IPS-NIHi7 (cell line): Measurements from ENCODE around the gene CHST3.

Experiments used
- DNase-seq: peaks from one replicate; pipeline ENCODE4 v3.0.0; 2012; ENCODE audit warnings: mixed read lengths; ENCODE audit errors: extremely low spot score

Gene CHST3

GRCh38 chr10:71989661-71990454 is 25.7 kb downstream of the CHST3 start:
- DNase-seq, result no peak

DNA sequence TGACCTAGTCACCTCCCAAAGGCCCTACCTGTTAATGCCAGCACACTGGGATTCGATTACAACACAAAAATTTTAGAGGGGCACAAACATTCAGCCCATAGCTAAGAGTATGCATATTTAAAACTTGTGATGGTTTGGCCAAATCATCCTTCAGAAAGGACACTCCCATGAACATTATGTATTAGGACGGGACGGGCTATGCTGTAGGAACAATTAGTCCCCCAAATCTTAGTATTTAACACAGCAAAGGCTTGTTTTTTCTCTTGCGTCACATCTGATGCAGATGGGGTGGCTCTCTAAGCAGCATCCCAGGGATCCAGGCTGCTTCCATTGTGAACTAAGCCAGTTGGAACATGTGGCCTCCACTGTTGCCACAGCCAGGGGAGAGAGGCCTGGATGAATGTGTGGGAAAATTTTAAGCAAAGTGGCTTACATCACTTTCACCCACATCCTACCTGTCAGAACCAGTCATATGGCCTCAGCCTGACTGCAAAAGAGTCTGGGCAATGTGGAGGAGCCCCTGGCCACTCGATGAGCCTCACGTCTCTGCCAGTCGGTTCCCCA is 26.6 kb downstream of the CHST3 start:
- DNase-seq, result no peak

- DNase-seq, result no peak
These were observed 31.3 kb downstream of the CHST3 start for GRCh38 chr10:71995449-71995848.

- DNase-seq, result no peak
These were observed 31.8 kb downstream of the CHST3 start for GRCh38 chr10:71995887-71996575.

GRCh38 chr10:71996592-71997371 is 32.6 kb downstream of the CHST3 start:
- no peak for DNase-seq

DNA sequence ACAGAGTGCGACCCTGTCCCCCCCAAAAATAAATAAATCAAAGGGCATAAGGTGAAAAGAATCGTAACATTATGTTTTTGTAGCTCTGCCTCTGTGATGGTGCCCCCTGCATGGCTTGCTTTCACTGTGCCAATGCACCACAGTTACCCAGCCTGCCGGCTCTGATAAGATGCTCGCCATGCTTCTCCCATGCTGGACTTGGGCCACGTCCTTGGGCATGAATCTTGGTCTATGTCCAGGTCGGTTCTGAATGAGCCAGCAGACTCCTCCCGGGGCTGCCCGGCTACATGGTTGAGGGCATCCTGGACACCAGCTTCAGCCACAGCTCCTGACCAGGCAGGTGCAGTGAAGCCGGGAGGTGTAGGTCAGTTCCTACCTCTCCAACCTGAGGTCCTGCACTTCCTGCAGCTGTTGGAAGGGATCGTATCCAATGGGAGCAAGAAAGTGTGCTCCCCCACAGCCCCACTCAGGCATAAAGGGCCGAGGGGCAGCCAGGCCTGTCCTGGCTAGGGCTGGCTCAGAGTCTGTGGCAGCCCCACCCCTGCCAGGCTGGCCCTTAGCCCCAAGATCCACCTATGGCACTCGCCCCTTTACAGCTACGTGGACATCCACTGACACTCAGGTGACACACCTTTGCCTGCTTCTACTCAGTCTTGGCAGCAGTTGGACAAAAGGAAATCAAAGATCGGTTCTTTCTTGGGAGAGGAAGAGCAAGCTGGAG is 34.1 kb downstream of the CHST3 start:
- DNase-seq, result no peak

DNA sequence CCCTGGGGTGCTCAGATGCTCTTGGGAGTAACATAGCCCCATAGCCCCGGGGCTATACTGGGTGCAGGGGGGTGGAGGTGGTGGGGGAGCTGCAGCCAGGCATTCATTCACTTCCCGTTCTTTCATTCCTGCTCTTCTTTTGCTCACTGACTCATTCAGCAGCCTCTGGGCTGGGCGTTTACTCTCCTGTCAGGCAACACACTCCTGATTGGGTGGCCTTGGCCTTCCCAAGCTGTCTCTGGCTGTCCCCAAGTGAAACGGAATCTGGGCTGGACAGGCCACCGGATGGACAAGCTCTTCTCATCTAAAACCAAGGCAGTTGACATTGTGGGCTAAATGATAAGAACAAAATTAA is 34.6 kb downstream of the CHST3 start:
- DNase-seq, result peak; percentile 56

GRCh38 chr10:71999360-72000072 is 35.3 kb downstream of the CHST3 start:
- peak; percentile 41 for DNase-seq

DNA sequence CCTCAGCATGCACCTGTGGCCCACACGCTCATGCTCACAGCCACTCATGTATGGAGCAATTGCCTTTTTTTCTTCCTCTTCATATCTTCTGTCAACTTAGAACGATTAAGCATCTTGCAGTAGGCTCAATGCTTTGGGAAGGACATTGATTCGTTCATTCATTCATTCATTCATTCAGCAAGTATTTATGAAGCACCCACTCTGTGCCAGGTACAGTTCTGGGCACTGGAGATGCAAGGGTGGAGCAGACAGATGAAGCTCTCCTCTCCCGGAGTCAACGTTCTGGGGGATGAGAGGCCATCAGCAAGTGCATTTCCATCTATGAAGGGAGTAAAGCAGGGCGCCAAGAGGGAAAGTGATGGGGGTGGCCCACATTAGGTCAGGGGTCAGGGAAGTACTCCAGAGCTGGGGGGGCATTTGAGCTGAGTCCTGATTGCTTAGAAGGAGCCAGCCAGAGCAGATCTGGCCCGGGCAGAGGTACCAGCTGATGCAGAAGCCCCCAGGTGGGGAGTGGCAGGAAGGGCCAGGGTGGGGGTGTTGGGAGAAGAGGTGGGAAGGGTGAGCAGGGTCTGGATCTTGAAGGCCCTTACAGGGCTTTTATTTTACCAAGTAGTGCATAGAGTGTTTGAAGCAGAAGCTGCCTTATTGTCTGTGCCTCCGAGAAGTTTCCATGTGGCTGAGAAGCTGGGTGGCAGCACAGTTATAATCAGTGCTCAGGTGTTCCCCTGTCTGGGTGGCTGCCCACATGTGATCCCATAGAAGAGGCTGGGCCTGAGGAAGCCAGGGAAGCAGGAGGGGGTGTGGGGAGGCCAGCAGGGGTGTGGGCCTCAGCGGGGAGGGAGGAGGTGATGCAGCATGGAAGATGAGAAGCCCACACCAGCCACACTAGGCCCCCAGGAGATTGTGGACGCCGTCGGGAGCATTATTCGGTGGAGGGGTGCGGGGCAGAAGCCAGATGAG is 36.2 kb downstream of the CHST3 start:
- no peak for DNase-seq

- DNase-seq, result no peak
These were observed 36.8 kb downstream of the CHST3 start for GRCh38 chr10:72001033-72001395.

DNA sequence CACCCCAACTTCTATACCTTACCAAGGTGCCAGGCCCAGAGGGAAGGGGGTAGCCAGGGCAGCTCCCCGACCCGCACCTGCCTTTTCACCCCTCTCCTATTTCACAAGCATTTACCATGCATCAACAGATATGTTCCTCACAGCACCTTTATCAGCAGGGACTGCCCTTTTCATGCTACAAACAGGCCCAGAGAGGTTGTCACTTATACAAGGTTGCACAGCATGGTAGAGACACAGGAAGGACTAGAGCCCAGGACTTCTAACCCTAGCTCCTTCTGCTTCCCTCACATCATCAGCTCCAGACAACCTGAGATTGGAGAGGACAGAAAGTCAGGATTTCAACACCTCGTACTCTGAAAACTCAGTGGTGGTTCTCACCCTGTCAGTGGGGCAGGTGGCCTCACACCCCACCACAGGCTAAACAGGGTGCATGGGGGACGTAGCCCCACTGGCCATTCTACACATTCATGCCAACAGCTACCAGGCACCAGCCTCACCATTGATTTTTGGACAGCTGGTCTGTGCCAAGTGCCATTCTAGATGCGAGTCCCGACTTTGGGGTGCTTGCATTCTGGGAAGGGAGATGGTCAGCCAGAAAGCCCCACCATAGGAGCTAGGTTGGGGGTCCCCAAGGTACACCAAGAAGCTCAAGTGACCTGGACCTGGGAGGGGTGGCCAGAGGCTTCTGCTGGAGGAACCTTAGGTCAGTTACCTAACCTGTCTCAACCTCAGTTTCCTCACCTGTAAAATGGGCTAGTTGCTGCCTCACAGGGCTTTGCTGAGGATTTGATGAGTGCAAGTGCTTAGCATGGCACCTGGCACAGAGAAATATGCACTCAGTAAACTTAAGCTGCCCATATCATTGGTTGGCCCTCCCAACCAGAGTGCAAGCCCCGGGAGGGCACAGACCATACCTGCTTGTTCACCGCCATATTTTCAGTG is 38.4 kb downstream of the CHST3 start:
- DNase-seq, result no peak

DNA sequence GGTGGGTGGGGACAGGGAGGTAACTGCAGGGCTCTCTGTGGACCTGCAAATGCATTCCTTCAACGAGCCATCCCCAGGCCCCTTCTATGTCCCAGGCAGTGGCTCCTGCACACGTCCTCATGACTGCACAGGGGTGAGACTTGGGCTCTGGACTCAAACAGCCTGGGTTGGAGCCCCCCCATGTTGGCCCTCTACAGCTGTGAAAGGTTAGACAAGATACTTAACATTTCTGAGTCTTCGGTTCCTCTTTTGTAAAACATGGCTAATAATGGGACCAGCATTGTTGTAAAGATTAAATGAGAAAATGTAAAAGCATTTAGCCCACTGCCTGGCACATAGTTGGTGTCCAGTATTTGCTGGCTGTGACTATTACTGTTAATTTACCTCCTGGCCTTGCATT is 41.8 kb downstream of the CHST3 start:
- no peak for DNase-seq

DNA sequence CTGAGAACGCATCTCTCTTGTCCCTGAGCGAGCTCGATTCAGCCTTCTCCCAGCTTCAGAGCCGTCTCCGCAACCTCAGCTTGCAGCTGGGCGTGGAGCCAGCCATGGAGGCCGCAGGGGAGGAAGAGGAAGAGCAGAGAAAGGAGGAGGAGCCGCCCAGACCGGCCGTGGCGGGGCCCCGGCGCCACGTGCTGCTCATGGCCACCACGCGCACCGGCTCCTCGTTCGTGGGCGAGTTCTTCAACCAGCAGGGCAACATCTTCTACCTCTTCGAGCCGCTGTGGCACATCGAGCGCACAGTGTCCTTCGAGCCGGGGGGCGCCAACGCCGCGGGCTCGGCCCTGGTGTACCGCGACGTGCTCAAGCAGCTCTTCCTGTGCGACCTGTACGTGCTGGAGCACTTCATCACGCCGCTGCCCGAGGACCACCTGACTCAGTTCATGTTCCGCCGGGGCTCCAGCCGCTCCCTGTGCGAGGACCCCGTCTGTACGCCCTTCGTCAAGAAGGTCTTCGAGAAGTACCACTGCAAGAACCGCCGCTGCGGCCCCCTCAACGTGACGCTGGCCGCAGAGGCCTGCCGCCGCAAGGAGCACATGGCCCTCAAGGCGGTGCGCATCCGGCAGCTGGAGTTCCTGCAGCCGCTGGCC is 43.2 kb downstream of the CHST3 start:
- no peak for DNase-seq

DNA sequence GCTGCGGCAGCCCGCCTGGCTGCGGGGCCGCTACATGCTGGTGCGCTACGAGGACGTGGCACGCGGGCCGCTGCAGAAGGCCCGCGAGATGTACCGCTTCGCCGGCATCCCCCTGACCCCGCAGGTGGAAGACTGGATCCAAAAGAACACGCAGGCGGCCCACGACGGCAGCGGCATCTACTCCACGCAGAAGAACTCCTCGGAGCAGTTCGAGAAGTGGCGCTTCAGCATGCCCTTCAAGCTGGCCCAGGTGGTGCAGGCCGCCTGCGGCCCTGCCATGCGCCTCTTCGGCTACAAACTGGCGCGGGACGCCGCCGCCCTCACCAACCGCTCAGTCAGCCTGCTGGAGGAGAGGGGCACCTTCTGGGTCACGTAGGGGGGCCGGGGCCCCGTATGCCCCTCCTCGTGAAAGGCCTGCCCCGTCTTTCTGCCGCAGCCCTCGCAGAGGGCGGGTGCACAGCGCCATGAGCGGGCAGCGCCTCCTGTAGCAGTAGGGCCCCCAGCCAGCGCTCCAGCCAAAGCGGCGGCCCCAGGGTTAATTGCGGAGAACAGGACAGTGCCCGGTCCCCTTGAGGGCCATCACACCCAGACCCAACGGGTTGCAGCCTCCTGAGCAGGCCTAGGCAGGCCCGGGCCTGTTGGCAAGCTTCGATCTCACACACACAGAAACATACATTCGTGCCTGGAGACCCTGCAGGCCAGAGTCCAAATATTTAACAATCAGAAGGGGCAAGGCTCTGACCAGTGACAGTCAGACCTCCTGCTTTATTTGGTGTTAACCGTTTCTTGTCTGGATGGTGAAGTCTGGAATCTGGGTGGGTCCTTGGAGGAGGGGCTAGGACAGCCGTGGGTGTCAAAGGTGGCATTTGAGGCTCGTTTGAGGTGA is 44.1 kb downstream of the CHST3 start:
- no peak for DNase-seq

DNA sequence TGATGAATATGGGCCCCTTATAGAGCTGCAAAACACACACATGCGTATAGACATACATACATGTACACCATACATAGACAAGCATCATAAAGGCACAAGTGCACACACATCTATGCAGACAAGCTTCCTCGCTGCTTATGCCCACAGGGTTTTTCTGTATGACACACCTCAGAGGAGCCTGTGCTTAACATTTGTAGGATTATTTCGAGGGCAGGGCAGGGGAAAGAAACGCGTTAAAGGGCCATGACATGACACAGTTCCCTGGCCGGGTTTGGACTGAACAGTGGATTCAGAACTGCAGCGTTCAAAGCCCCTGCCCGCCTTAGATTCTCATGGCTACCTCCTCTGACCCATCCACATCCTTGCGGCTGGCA is 44.8 kb downstream of the CHST3 start:
- no peak for DNase-seq

DNA sequence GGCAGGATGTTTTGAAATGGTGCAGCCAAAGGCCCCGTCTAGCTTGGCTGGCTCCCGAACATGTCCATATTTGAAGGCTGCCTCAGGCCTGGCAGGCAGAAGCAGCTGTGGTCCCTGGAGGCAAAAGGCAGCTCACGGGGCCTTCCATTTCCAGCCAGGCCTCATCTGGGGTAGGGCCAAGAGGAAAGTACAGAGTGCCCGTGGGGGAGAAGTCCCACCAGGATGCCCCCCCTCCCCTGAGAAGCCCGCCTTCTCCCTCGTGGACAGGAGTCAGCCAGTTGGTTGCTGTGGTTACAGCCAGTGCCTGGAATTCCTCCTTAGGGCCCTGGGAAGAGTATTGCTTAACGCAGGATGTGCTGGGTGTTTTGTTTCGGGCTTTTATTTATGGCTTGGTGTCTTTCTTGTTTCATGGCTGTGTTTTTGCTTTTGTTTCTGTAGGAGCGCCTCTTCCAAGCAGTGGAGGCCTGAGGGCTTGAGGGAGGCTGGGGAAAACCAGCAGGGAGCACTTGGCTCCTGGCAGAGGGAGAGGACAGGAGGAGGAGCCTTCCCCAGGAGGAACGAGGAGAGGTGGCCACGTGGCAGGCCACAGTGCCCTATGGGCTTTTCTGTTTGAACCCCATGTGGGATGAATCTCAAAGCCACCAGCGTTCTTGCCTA is 45.4 kb downstream of the CHST3 start:
- peak; percentile 46 for DNase-seq
